ENCODE results near the gene CDV3. TPM values are rescaled to one million over a fixed set of nuclear protein-coding genes. Genes with fewer than 3 reads are reported as not detected.
A peak's percentile ranks its signal among the peaks of the same experiment; 100 is the strongest.

CDV3 gene
- total and polyA plus RNA-seq, 5 donors from 2014 or later = 43.6 to 275 (median 72.4) TPM

- H3K27me3 Mint-ChIP-seq = no peaks in the 10 kb centered on the region
- H3K4me1 Mint-ChIP-seq = peaks cover 10 to 46% (median 15%) of the 10 kb centered on the region in 4 donors
- H3K4me1 ChIP-seq (ENCODE audit: control insufficient read depth, insufficient read depth, low read length, poor library complexity, severe bottlenecking) = peaks cover 4% of the 10 kb centered on the region
- H3K4me3 Mint-ChIP-seq = no peak overlapping the region
- ATAC-seq (ENCODE audit: low read depth in 2 of 2) (no peak), DNase-seq (no peak)
- no peaks in the 10 kb centered on the region for H3K9me3 Mint-ChIP-seq
- H3K36me3 ChIP-seq (ENCODE audit: control insufficient read depth, insufficient read depth, low read length) = peaks cover 15% of the 10 kb centered on the region
- no peaks in the 10 kb centered on the region for H3K9me3 ChIP-seq (ENCODE audit: control insufficient read depth in 2 of 2, low read length in 2 of 2)
- H3K36me3 Mint-ChIP-seq = peaks cover 20% of the 10 kb centered on the region
- no peak overlapping the region for H3K4me3 ChIP-seq (ENCODE audit: low read depth, low read length)
- no peaks in the 10 kb centered on the region for H3K27me3 ChIP-seq (ENCODE audit: control insufficient read depth, insufficient read depth, low read length)
- peak overlapping the region in 1 of 3 donors; percentile 72 for H3K27ac Mint-ChIP-seq
- peak overlapping the region; percentile 10 for H3K27ac ChIP-seq (ENCODE audit: insufficient read depth, low read length, poor library complexity, severe bottlenecking)
Observed at GRCh38 chr3:133593243-133593642, 19.8 kb downstream of the CDV3 start.

GRCh38 chr3:133595341-133595740 is 21.9 kb downstream of the CDV3 start:
- peak overlapping the region in 1 of 3 donors; percentile 0 for H3K27ac Mint-ChIP-seq

GRCh38 chr3:133598405-133598804 is 24.9 kb downstream of the CDV3 start:
- H3K27ac Mint-ChIP-seq = peak overlapping the region in 1 of 3 donors; percentile 54
- no peaks in the 10 kb centered on the region for H3K27me3 Mint-ChIP-seq
- no peak overlapping the region for H3K27ac ChIP-seq (ENCODE audit: insufficient read depth, low read length, poor library complexity, severe bottlenecking)
- peaks cover 13% of the 10 kb centered on the region for H3K36me3 ChIP-seq (ENCODE audit: control insufficient read depth, insufficient read depth, low read length)
- H3K4me3 Mint-ChIP-seq = no peak overlapping the region
- H3K9me3 ChIP-seq (ENCODE audit: control insufficient read depth in 2 of 2, low read length in 2 of 2) = no peaks in the 10 kb centered on the region
- no peak overlapping the region for H3K4me3 ChIP-seq (ENCODE audit: low read depth, low read length)
- DNase-seq (no peak), ATAC-seq (ENCODE audit: low read depth in 2 of 2) (no peak)
- H3K4me1 ChIP-seq (ENCODE audit: control insufficient read depth, insufficient read depth, low read length, poor library complexity, severe bottlenecking) = peaks cover 4% of the 10 kb centered on the region
- peaks cover 13% of the 10 kb centered on the region for H3K36me3 Mint-ChIP-seq
- peaks cover 4 to 29% (median 8%) of the 10 kb centered on the region in 4 donors for H3K4me1 Mint-ChIP-seq
- no peaks in the 10 kb centered on the region for H3K9me3 Mint-ChIP-seq
- H3K27me3 ChIP-seq (ENCODE audit: control insufficient read depth, insufficient read depth, low read length) = no peaks in the 10 kb centered on the region

More at GRCh38 chr3:133595341-133595740, 21.9 kb downstream of the CDV3 start:
- Histone ChIP-seq H3K4me1 (ENCODE audit: control insufficient read depth, insufficient read depth, low read length, poor library complexity, severe bottlenecking) (peaks cover 4% of the 10 kb centered on the region), H3K27ac (ENCODE audit: insufficient read depth, low read length, poor library complexity, severe bottlenecking) (no peak overlapping the region), H3K36me3 (ENCODE audit: control insufficient read depth, insufficient read depth, low read length) (peaks cover under 1% of the 10 kb centered on the region), H3K27me3 (ENCODE audit: control insufficient read depth, insufficient read depth, low read length) (no peaks in the 10 kb centered on the region), H3K9me3 (ENCODE audit: control insufficient read depth in 2 of 2, low read length in 2 of 2) (no peaks in the 10 kb centered on the region), H3K4me3 (ENCODE audit: low read depth, low read length) (no peak overlapping the region)
- no peak overlapping the region for H3K4me3 Mint-ChIP-seq
- H3K9me3 Mint-ChIP-seq = no peaks in the 10 kb centered on the region
- peaks cover 10% of the 10 kb centered on the region for H3K36me3 Mint-ChIP-seq
- peak; percentile 45 to 52 for ATAC-seq (ENCODE audit: low read depth in 2 of 2)
- peak in 1 of 3 donors; percentile 43 for DNase-seq
- peaks cover 4 to 38% (median 6%) of the 10 kb centered on the region in 4 donors for H3K4me1 Mint-ChIP-seq
- H3K27me3 Mint-ChIP-seq = no peaks in the 10 kb centered on the region

GRCh38 chr3:133599280-133599679 is 25.8 kb downstream of the CDV3 start:
- H3K4me1 ChIP-seq (ENCODE audit: control insufficient read depth, insufficient read depth, low read length, poor library complexity, severe bottlenecking) = peaks cover 7% of the 10 kb centered on the region
- H3K9me3 ChIP-seq (ENCODE audit: control insufficient read depth in 2 of 2, low read length in 2 of 2) = no peaks in the 10 kb centered on the region

GRCh38 chr3:133600572-133601081 is 27.1 kb downstream of the CDV3 start:
- DNase-seq (no peak), ATAC-seq (ENCODE audit: low read depth in 2 of 2) (no peak)
- Mint-ChIP-seq H3K27ac (no peak overlapping the region), H3K4me3 (no peak overlapping the region), H3K36me3 (peaks cover 22% of the 10 kb centered on the region), H3K4me1 (peaks cover 5 to 26% (median 6%) of the 10 kb centered on the region in 4 donors), H3K9me3 (no peaks in the 10 kb centered on the region), H3K27me3 (no peaks in the 10 kb centered on the region)
- Histone ChIP-seq H3K27ac (ENCODE audit: insufficient read depth, low read length, poor library complexity, severe bottlenecking) (no peak overlapping the region), H3K27me3 (ENCODE audit: control insufficient read depth, insufficient read depth, low read length) (no peaks in the 10 kb centered on the region), H3K4me1 (ENCODE audit: control insufficient read depth, insufficient read depth, low read length, poor library complexity, severe bottlenecking) (peaks cover 6% of the 10 kb centered on the region), H3K9me3 (ENCODE audit: control insufficient read depth in 2 of 2, low read length in 2 of 2) (no peaks in the 10 kb centered on the region), H3K36me3 (ENCODE audit: control insufficient read depth, insufficient read depth, low read length) (peaks cover 19% of the 10 kb centered on the region), H3K4me3 (ENCODE audit: low read depth, low read length) (no peak overlapping the region)

More at GRCh38 chr3:133599280-133599679, 25.8 kb downstream of the CDV3 start:
- Histone ChIP-seq H3K27ac (ENCODE audit: insufficient read depth, low read length, poor library complexity, severe bottlenecking) (no peak overlapping the region), H3K4me3 (ENCODE audit: low read depth, low read length) (no peak overlapping the region), H3K27me3 (ENCODE audit: control insufficient read depth, insufficient read depth, low read length) (no peaks in the 10 kb centered on the region), H3K36me3 (ENCODE audit: control insufficient read depth, insufficient read depth, low read length) (peaks cover 13% of the 10 kb centered on the region)
- Mint-ChIP-seq H3K27me3 (no peaks in the 10 kb centered on the region), H3K4me1 (peaks cover 6 to 30% (median 10%) of the 10 kb centered on the region in 4 donors), H3K27ac (no peak overlapping the region), H3K4me3 (no peak overlapping the region), H3K36me3 (peaks cover 16% of the 10 kb centered on the region), H3K9me3 (no peaks in the 10 kb centered on the region)
- no peak for DNase-seq
- ATAC-seq (ENCODE audit: low read depth in 2 of 2) = no peak

GRCh38 chr3:133606342-133606741 is 32.9 kb downstream of the CDV3 start:
- H3K36me3 Mint-ChIP-seq = peaks cover 57% of the 10 kb centered on the region
- no peak for ATAC-seq (ENCODE audit: low read depth in 2 of 2)
- no peaks in the 10 kb centered on the region for H3K9me3 ChIP-seq (ENCODE audit: control insufficient read depth in 2 of 2, low read length in 2 of 2)
- no peak overlapping the region for H3K27ac Mint-ChIP-seq
- no peaks in the 10 kb centered on the region for H3K9me3 Mint-ChIP-seq
- H3K4me3 Mint-ChIP-seq = no peak overlapping the region
- H3K27me3 Mint-ChIP-seq = no peaks in the 10 kb centered on the region
- H3K36me3 ChIP-seq (ENCODE audit: control insufficient read depth, insufficient read depth, low read length) = peaks cover 62% of the 10 kb centered on the region
- peaks cover 3 to 22% (median 6%) of the 10 kb centered on the region in 4 donors for H3K4me1 Mint-ChIP-seq
- peaks cover 3% of the 10 kb centered on the region for H3K4me1 ChIP-seq (ENCODE audit: control insufficient read depth, insufficient read depth, low read length, poor library complexity, severe bottlenecking)
- H3K27me3 ChIP-seq (ENCODE audit: control insufficient read depth, insufficient read depth, low read length) = no peaks in the 10 kb centered on the region
- no peak for DNase-seq
- no peak overlapping the region for H3K27ac ChIP-seq (ENCODE audit: insufficient read depth, low read length, poor library complexity, severe bottlenecking)
- H3K4me3 ChIP-seq (ENCODE audit: low read depth, low read length) = no peak overlapping the region

GRCh38 chr3:133606902-133607301 is 33.4 kb downstream of the CDV3 start:
- DNase-seq (no peak), ATAC-seq (ENCODE audit: low read depth in 2 of 2) (no peak)
- Mint-ChIP-seq H3K36me3 (peaks cover 57% of the 10 kb centered on the region), H3K4me3 (no peak overlapping the region), H3K27ac (no peak overlapping the region), H3K9me3 (no peaks in the 10 kb centered on the region), H3K27me3 (no peaks in the 10 kb centered on the region), H3K4me1 (peaks cover 3 to 20% (median 6%) of the 10 kb centered on the region in 4 donors)
- peaks cover 3% of the 10 kb centered on the region for H3K4me1 ChIP-seq (ENCODE audit: control insufficient read depth, insufficient read depth, low read length, poor library complexity, severe bottlenecking)
- no peaks in the 10 kb centered on the region for H3K9me3 ChIP-seq (ENCODE audit: control insufficient read depth in 2 of 2, low read length in 2 of 2)
- H3K36me3 ChIP-seq (ENCODE audit: control insufficient read depth, insufficient read depth, low read length) = peaks cover 64% of the 10 kb centered on the region
- no peaks in the 10 kb centered on the region for H3K27me3 ChIP-seq (ENCODE audit: control insufficient read depth, insufficient read depth, low read length)
- H3K27ac ChIP-seq (ENCODE audit: insufficient read depth, low read length, poor library complexity, severe bottlenecking) = no peak overlapping the region
- no peak overlapping the region for H3K4me3 ChIP-seq (ENCODE audit: low read depth, low read length)

GRCh38 chr3:133607816-133608215 is 34.3 kb downstream of the CDV3 start:
- no peak overlapping the region for H3K4me3 ChIP-seq (ENCODE audit: low read depth, low read length)
- peaks cover 3% of the 10 kb centered on the region for H3K4me1 ChIP-seq (ENCODE audit: control insufficient read depth, insufficient read depth, low read length, poor library complexity, severe bottlenecking)
- no peaks in the 10 kb centered on the region for H3K9me3 ChIP-seq (ENCODE audit: control insufficient read depth in 2 of 2, low read length in 2 of 2)
- H3K36me3 ChIP-seq (ENCODE audit: control insufficient read depth, insufficient read depth, low read length) = peaks cover 70% of the 10 kb centered on the region
- Mint-ChIP-seq H3K4me3 (no peak overlapping the region), H3K36me3 (peaks cover 57% of the 10 kb centered on the region), H3K9me3 (no peaks in the 10 kb centered on the region), H3K4me1 (peaks cover 3 to 13% (median 6%) of the 10 kb centered on the region in 4 donors), H3K27me3 (no peaks in the 10 kb centered on the region), H3K27ac (peak overlapping the region in 1 of 3 donors; percentile 11)
- H3K27me3 ChIP-seq (ENCODE audit: control insufficient read depth, insufficient read depth, low read length) = no peaks in the 10 kb centered on the region
- DNase-seq (no peak), ATAC-seq (ENCODE audit: low read depth in 2 of 2) (no peak)
- H3K27ac ChIP-seq (ENCODE audit: insufficient read depth, low read length, poor library complexity, severe bottlenecking) = no peak overlapping the region

All from CD4-positive, CD25-positive, alpha-beta regulatory T cell (primary cell).